ENCODE results near the gene EFEMP1.

The EFEMP1 gene

DNA sequence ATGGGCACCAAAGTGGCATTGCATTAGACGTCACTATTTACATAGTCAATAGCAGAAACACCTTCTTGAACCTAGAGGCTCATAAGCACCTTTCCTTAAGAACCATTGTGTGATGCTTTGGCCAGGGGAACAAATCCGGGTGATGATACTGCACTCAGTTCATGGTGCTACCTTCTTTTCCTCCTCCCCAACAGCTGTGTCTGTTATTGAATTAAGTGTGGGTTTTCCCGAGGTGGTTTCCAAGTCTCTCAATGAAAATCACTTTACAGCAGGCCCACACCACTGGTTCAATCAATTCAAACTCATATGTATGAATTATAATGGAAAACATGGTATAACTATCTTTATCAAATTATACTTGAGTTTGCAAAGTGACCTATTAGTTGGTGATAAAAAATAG is 9.3 kb upstream of the EFEMP1 start:
- DNase-seq = no peak

DNA sequence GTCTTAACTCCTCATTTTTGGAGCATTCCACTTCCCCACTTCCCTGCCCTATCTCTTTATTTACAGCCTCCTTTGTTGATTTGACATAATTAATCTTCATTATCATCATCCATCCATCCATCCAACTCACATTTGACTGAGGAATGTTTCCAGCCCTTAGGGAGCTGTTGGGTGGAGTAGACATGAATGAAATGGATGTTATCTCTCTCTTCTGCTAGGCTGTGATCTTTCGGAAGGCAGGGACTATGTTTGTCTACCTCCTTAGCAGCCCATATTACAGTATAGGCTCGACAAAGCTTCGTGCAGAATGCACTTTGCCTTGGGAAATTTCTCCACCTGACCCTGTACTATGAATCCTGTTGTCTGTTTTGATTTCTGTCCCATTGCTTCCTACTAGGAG is 7.7 kb upstream of the EFEMP1 start:
- no peak for DNase-seq

DNA sequence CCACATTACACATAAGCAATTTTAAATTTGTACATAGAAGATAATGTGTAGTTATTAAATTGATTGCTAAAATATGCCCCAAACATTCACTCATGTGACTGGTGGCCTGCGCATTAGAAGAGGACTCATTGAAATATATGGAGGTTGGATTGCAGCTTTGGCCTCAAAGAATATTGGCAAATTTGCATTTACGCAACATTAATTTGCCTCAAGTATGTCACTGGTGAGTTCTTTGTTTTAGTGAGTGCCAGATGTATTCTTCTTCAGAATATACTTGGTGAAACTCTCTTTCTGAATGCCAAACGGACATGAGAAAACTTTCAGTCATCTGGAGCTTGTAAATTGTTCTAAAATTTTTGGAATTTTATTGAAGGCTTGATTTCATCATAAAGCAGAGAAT is 5.9 kb upstream of the EFEMP1 start:
- DNase-seq = no peak

- no peak for DNase-seq
These were observed 3.4 kb upstream of the EFEMP1 start for GRCh38 chr2:55926974-55927373.

DNA sequence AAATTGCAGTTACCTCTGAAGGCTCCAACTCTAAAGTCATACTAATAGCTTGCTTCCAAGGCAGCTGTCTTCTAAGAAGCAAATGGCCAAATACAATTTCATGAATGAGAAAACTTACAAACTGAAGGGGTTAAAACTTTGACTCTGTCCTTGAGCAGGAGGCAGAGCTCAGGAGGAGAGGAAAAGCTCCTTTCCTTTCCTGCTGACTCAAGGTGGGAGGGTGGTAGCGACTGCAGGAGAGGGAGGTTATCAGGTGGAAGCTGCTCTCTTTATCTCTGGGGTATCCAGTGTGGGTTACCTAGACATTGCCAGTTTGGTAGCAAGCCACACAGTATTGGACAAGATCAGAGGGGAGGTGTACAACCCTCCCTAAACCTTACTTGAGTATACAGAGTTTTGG is 2.7 kb upstream of the EFEMP1 start:
- no peak for DNase-seq

GRCh38 chr2:55923982-55924321 is 370 bp upstream of the EFEMP1 start:
- DNase-seq = peak; percentile 42

- no peak for DNase-seq
These were observed 1.2 kb downstream of the EFEMP1 start for GRCh38 chr2:55922291-55922907.

- no peak for DNase-seq
These were observed 4.0 kb downstream of the EFEMP1 start for GRCh38 chr2:55919574-55919973.

DNA sequence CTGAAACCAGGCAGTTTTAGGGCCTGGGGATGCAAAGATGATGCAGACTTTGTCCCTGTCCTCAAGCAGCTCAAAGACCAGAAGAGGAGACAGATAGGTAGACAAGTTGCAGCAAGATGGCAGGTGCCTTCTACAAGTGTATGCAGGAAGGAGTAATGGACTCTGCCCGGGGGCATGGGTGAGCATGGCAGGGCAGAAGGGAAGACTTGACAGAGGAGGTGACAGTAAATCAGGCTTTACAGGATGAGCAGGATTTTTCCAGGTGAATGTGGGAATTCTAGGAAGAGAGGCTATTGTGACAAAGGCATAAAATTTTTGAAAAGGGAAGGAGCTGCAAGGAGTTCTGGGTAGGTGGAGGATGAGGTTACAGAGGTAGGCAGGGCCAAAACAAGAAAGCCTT is 4.7 kb downstream of the EFEMP1 start:
- DNase-seq = no peak

GRCh38 chr2:55917713-55918390 is 5.7 kb downstream of the EFEMP1 start:
- DNase-seq = no peak

- DNase-seq = no peak
These were observed 6.5 kb downstream of the EFEMP1 start for GRCh38 chr2:55917117-55917516.

DNA sequence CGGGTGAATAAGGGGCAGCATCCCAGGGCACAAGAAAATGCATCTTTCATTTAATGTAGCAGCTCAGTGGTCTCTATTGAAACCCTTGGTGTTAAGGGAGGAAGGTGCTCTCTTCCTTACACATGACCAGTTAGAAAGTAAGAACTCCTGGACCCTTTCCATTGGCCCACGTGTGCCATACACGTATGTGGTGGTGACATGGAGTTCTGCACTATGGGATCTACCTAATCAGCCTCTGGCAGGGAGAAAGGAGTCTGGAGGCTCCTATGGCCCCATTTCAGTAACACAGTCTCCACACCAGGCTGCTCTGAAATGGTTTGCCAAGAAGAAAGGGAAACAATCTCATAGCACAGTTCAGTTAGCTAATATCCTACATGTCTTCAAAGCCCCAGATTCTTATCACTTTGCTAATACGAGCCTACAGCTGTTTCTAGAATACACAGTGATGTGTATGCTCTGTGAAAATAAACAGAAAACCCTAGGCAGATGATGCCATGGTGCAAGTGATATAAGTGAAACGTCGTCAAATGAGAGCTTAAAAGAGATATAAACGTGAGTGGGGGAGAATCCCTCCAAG is 7.0 kb downstream of the EFEMP1 start:
- no peak for DNase-seq

DNA sequence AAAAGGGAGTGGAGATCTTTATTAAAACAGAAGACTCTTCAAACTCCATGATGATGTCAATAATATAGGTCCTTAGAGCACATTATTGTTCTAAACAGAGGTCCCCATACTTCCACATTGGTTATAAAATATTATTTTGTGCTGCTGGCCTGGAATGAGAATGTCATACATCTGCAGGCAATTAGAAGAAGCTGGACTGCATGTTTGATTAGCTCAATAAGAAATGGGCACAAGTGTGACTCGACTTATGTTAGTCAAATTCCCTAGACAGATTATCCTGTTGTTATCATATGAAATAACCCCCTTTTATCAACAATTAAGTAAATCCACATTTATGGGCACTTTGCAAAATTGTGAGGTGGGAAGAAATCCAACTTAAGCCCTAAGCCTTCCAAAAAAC is 8.8 kb downstream of the EFEMP1 start:
- no peak for DNase-seq

GRCh38 chr2:55912926-55913325 is 10.7 kb downstream of the EFEMP1 start:
- no peak for DNase-seq

DNA sequence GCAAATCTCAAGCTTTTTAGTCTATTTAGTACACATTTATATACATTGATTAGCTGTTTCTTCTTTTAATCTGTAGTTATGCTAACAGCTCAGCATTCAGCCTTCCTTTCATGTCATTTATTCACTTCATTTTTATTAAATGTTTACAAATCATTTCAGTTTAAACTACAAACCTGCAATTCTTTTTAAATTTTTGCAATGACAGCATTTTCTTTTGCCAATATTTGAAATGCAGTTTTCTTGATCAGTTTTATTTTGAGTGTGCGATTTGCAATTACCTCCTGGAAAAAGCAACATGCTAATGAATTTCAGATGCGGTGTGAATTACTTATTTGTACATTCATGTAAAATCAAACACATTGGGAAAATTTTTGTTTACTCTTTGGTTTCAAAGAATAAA is 13.5 kb downstream of the EFEMP1 start:
- DNase-seq = no peak

- DNase-seq = no peak
These were observed 15.9 kb downstream of the EFEMP1 start for GRCh38 chr2:55907686-55908085.

DNA sequence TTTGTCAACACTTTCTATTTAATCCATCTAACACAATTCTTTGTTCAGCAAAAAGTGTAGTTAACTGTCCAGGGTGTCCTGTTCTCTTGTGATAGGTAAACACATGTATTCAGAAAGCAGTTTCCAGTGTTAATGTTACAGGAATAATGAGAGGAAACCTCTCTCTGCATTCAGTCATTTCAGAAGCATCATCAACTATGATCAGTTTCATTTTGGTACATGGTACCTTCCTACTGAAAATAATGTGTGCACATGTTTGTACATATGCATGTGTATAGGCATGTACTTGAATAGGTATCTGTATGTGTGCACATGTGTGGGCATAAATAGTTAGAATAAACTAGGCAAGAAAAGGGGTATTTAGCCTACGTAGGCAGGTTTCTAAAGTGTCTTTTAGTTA is 16.6 kb downstream of the EFEMP1 start:
- DNase-seq = no peak

- no peak for DNase-seq
These were observed 19.9 kb downstream of the EFEMP1 start for GRCh38 chr2:55903727-55904126.

- DNase-seq = no peak
These were observed 20.6 kb downstream of the EFEMP1 start for GRCh38 chr2:55902971-55903370.

- no peak for DNase-seq
These were observed 21.2 kb downstream of the EFEMP1 start for GRCh38 chr2:55902429-55902828.

DNA sequence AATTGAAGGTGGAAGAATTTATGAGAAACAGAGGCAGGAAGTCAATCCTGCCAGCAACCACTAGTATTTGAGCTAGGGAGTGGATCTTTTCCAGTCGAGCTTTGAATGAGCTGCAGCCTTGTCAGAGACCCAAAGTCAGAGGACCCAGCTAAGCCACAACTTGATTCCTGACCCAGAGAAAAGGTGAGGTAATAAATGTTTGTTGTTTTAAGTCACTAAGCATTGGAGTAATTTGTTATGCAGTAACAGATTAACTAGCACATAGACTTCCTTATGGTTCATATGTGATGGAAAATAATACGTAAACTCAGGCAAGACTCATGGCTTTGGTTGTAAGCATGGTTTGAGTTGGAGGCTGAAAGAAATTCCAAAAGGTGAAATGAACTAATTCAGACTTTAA is 21.6 kb downstream of the EFEMP1 start:
- DNase-seq = no peak

DNA sequence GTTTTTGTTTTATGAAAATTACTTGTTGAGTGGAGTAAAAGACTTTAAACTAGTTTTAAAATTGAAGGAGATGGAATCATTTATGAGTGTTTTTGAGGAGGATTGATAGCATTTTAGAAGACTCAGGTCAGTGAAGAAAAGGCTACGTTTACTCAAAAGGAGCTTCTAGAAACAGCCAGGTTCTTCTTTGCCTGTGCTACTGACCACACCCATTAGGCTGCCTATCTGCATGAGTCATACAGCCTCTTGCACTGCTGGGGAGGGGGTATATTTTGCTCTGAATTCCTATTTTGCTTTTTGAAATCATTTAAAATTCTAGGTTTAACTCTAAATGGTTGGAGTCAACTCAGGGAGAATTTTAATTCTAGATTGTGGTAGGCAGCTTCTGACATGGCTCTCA is 22.3 kb downstream of the EFEMP1 start:
- DNase-seq = peak; percentile 9

DNA sequence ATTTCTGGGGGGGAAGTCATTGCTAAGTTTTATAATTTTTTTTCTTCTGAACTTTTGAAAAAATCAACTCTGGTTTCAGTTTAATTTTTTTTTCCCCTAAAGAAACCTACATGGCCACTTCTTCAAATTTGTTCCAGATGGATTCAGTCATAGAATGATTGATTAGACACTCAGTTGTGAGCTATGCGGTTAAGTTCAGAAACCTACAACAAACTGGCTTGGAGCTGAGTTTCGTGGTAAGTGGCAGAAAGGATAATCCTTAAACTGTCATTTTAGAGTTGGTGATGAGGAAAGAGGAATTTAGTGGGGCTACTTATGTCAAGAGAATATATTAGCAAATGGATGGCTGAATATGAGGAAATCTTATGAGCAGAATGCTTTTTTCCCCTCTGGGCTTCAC is 23.7 kb downstream of the EFEMP1 start:
- DNase-seq = no peak

- DNase-seq = no peak
These were observed 25.1 kb downstream of the EFEMP1 start for GRCh38 chr2:55898386-55899040.

Measured in DMS53 (cell line).